ENCODE measurements around the gene OPCML. TPM values are rescaled to one million over a fixed set of nuclear protein-coding genes. Genes with fewer than 3 reads are reported as not detected.

OPCML gene
- total and polyA plus RNA-seq, 2 experiments from 2014 or later = 0.21 to 0.51 TPM

GRCh38 chr11:132862933-132863332, 669.4 kb downstream of the OPCML start:
- no peak overlapping the region for H3K4me3 ChIP-seq
- TF ChIP-seq CTCF (IDR thresholded peaks at IDR 0.05; ENCODE audit: low read depth, low read length) = no peak
- H3K27ac ChIP-seq = no peak overlapping the region
- DNase-seq (ENCODE audit: low read depth in 1 of 2, low spot score in 1 of 2) = no peak
- no peaks in the 10 kb centered on the region for H3K9me3 ChIP-seq (ENCODE audit: low read depth)
- no peaks in the 10 kb centered on the region for H3K36me3 ChIP-seq
- H3K4me1 ChIP-seq (ENCODE audit: low read depth) = peaks cover 9% of the 10 kb centered on the region
- H3K27me3 ChIP-seq = no peaks in the 10 kb centered on the region

GRCh38 chr11:132862137-132862536, 670.2 kb downstream of the OPCML start:
- Histone ChIP-seq H3K27me3 (no peaks in the 10 kb centered on the region), H3K9me3 (ENCODE audit: low read depth) (no peaks in the 10 kb centered on the region), H3K36me3 (no peaks in the 10 kb centered on the region), H3K4me3 (no peak overlapping the region), H3K4me1 (ENCODE audit: low read depth) (peaks cover 1% of the 10 kb centered on the region), H3K27ac (no peak overlapping the region)
- no peak for TF ChIP-seq CTCF (IDR thresholded peaks at IDR 0.05; ENCODE audit: low read depth, low read length)
- no peak for DNase-seq (ENCODE audit: low read depth in 1 of 2, low spot score in 1 of 2)

- no peaks in the 10 kb centered on the region for H3K4me1 ChIP-seq (ENCODE audit: low read depth)
- H3K9me3 ChIP-seq (ENCODE audit: low read depth) = no peaks in the 10 kb centered on the region
- no peaks in the 10 kb centered on the region for H3K27me3 ChIP-seq
- H3K27ac ChIP-seq = no peak overlapping the region
- DNase-seq (ENCODE audit: low read depth in 1 of 2, low spot score in 1 of 2) = no peak
- no peak for TF ChIP-seq CTCF (IDR thresholded peaks at IDR 0.05; ENCODE audit: low read depth, low read length)
- no peak overlapping the region for H3K4me3 ChIP-seq
- H3K36me3 ChIP-seq = no peaks in the 10 kb centered on the region
These were observed 673.0 kb downstream of the OPCML start for GRCh38 chr11:132859306-132859705.

- TF ChIP-seq CTCF (IDR thresholded peaks at IDR 0.05; ENCODE audit: low read depth, low read length) = peak; percentile 56
- no peak overlapping the region for H3K4me3 ChIP-seq
- no peaks in the 10 kb centered on the region for H3K9me3 ChIP-seq (ENCODE audit: low read depth)
- no peaks in the 10 kb centered on the region for H3K36me3 ChIP-seq
- H3K27me3 ChIP-seq = no peaks in the 10 kb centered on the region
- no peak overlapping the region for H3K27ac ChIP-seq
- no peaks in the 10 kb centered on the region for H3K4me1 ChIP-seq (ENCODE audit: low read depth)
- DNase-seq (ENCODE audit: low read depth in 1 of 2, low spot score in 1 of 2) = peak; percentile 49 to 62
These were observed 674.1 kb downstream of the OPCML start for GRCh38 chr11:132858223-132858622.

GRCh38 chr11:132856032-132856431, 676.3 kb downstream of the OPCML start:
- H3K36me3 ChIP-seq = no peaks in the 10 kb centered on the region
- no peaks in the 10 kb centered on the region for H3K4me1 ChIP-seq (ENCODE audit: low read depth)
- H3K9me3 ChIP-seq (ENCODE audit: low read depth) = no peaks in the 10 kb centered on the region
- TF ChIP-seq CTCF (IDR thresholded peaks at IDR 0.05; ENCODE audit: low read depth, low read length) = no peak
- DNase-seq (ENCODE audit: low read depth in 1 of 2, low spot score in 1 of 2) = no peak
- no peaks in the 10 kb centered on the region for H3K27me3 ChIP-seq
- no peak overlapping the region for H3K4me3 ChIP-seq
- no peak overlapping the region for H3K27ac ChIP-seq

GRCh38 chr11:132855516-132855915, 676.8 kb downstream of the OPCML start:
- Histone ChIP-seq H3K27me3 (no peaks in the 10 kb centered on the region), H3K9me3 (ENCODE audit: low read depth) (no peaks in the 10 kb centered on the region), H3K27ac (no peak overlapping the region), H3K4me3 (no peak overlapping the region), H3K4me1 (ENCODE audit: low read depth) (no peaks in the 10 kb centered on the region), H3K36me3 (no peaks in the 10 kb centered on the region)
- no peak for DNase-seq (ENCODE audit: low read depth in 1 of 2, low spot score in 1 of 2)
- TF ChIP-seq CTCF (IDR thresholded peaks at IDR 0.05; ENCODE audit: low read depth, low read length) = no peak

Data from cardiac muscle cell (in vitro differentiated cells and primary cell).